Endothelial cell of umbilical vein (primary cell): ENCODE measurements around the gene NEAT1. TPM values are rescaled to one million over a fixed set of nuclear protein-coding genes. Genes with fewer than 3 reads are reported as not detected.

ENCODE experiments used
- BruUV-seq: library from RNA; stranded (reverse); fragments of 400-500 nt; replicated peaks from 2 replicates; lab custom pipeline; 2021; lab: Mats Ljungman, UMichigan
- CTCF ChIA-PET: fragments of 300-600, 350-600 bp; sonication (Branson Sonifier 250); formaldehyde crosslinking; loops from one replicate; lab custom pipeline; 2021; ENCODE audit warnings: antibody characterized with exemption, inconsistent platforms; lab: Charles Lee
- POLR2A ChIA-PET: fragments of 300-600, 350-600 bp; sonication (Branson Sonifier 250); formaldehyde crosslinking; loops from one replicate; lab custom pipeline; 2021; ENCODE audit warnings: antibody characterized with exemption, inconsistent platforms; lab: Charles Lee
- DNase-seq: peaks from one replicate; pipeline ENCODE4 v3.0.0-alpha.2; 2011; ENCODE audit warnings: low read depth, low spot score
- FAIRE-seq: peaks from 2 replicates; lab custom pipeline; 2011; peaks lifted over from hg19 to GRCh38; lab: Jason Lieb, UNC
- H2AFZ ChIP-seq: 2 replicates; pipeline ENCODE4 v1.6.0; 2012; ENCODE audit warnings: low read depth, low read length, control low read depth, inconsistent platforms
- H3K27ac ChIP-seq: 2 replicates; pipeline ENCODE4 v1.5.1; 2011; ENCODE audit warnings: low read depth, mild to moderate bottlenecking, control low read depth, low read length, moderate library complexity; ENCODE audit not compliant: insufficient read depth
- H3K27me3 ChIP-seq, 2 experiments: 2 replicates each; pipeline versions ENCODE4 v1.6.0 to v1.6.1; 2011; ENCODE audit warnings: low read length in 2 of 2, mixed read lengths in 1 of 2; ENCODE audit not compliant: control insufficient read depth in 2 of 2, insufficient read depth in 2 of 2
- H3K36me3 ChIP-seq, 2 experiments: 2 replicates in 1 of 2; 3 replicates in 1 of 2; pipeline ENCODE4 v1.5.1; 2011; ENCODE audit warnings: low read length in 2 of 2, mild to moderate bottlenecking in 1 of 2, moderate library complexity in 1 of 2; ENCODE audit not compliant: control insufficient read depth in 2 of 2, insufficient read depth in 2 of 2; ENCODE audit errors: extremely low read depth in 1 of 2
- H3K4me1 ChIP-seq: 3 replicates; pipeline ENCODE4 v1.5.1; 2011; ENCODE audit warnings: mild to moderate bottlenecking, low read length; ENCODE audit not compliant: control insufficient read depth, insufficient read depth; ENCODE audit errors: extremely low read depth
- H3K4me2 ChIP-seq: 2 replicates; pipeline ENCODE4 v1.6.1; 2011; ENCODE audit warnings: low read length, control low read depth, mixed read lengths; ENCODE audit not compliant: insufficient read depth
- H3K4me3 ChIP-seq, 3 experiments: fragments of 200-600 bp in 1 of 3; sonication (generic), shearing (Covaris generic) in 1 of 3; replicated peaks in 1 of 3; 2 replicates each; pipeline ENCODE4 v1.5.1; 2011 to 2016; ENCODE audit warnings: control low read depth in 3 of 3, low read length in 3 of 3, mild to moderate bottlenecking in 2 of 3, inconsistent platforms in 1 of 3, low read depth in 1 of 3, moderate library complexity in 1 of 3; ENCODE audit not compliant: insufficient read depth in 1 of 3
- H3K79me2 ChIP-seq: 2 replicates; pipeline ENCODE4 v1.6.0; 2012; ENCODE audit warnings: low read length, inconsistent platforms; ENCODE audit not compliant: control insufficient read depth, insufficient read depth
- H3K9ac ChIP-seq: replicated peaks from 2 replicates; pipeline ENCODE3; 2011; ENCODE audit warnings: low read length, control low read depth; ENCODE audit not compliant: insufficient read depth; ENCODE audit errors: extremely low read depth
- H3K9me1 ChIP-seq: replicated peaks from 3 replicates; pipeline ENCODE4 v1.6.0; 2011; ENCODE audit warnings: mild to moderate bottlenecking, low read length; ENCODE audit not compliant: control insufficient read depth, insufficient read depth; ENCODE audit errors: extremely low read depth
- H3K9me3 ChIP-seq: replicated peaks from 2 replicates; pipeline ENCODE4 v1.5.1; 2012; ENCODE audit warnings: low read length, inconsistent platforms; ENCODE audit not compliant: control insufficient read depth, insufficient read depth
- H4K20me1 ChIP-seq: replicated peaks from 2 replicates; pipeline ENCODE3; 2011; ENCODE audit warnings: mild to moderate bottlenecking, low read length; ENCODE audit not compliant: control insufficient read depth, insufficient read depth; ENCODE audit errors: extremely low read depth
- CTCF ChIP-seq, 2 donors: IDR thresholded peaks; 1 replicate in 1 of 2; 2 replicates in 1 of 2; pipeline ENCODE4 v1.5.1; 2011; ENCODE audit warnings: low read length in 2 of 2, mild to moderate bottlenecking in 2 of 2, moderate library complexity in 2 of 2, control low read depth in 1 of 2, inconsistent platforms in 1 of 2, low read depth in 1 of 2; ENCODE audit not compliant: insufficient read depth in 1 of 2; ENCODE audit errors: extremely low read depth in 1 of 2
- EZH2 ChIP-seq: IDR thresholded peaks from 2 replicates; pipeline ENCODE4 v1.6.1; 2012; ENCODE audit warnings: borderline replicate concordance, low read depth, mild to moderate bottlenecking, moderate library complexity, low read length, inconsistent platforms; ENCODE audit not compliant: severe bottlenecking
- FOS ChIP-seq: IDR thresholded peaks from 2 replicates; pipeline ENCODE4 v1.6.1; 2011; ENCODE audit warnings: mild to moderate bottlenecking, low read length, moderate library complexity, borderline replicate concordance; ENCODE audit not compliant: insufficient read depth
- GATA2 ChIP-seq: IDR thresholded peaks from 2 replicates; pipeline ENCODE4 v1.7.0; 2011; ENCODE audit warnings: low read depth, mild to moderate bottlenecking, moderate library complexity, mixed read lengths, low read length; ENCODE audit not compliant: insufficient read length, insufficient read depth
- JUN ChIP-seq: IDR thresholded peaks from 2 replicates; pipeline ENCODE4 v1.6.1; 2011; ENCODE audit warnings: borderline replicate concordance, low read depth; ENCODE audit not compliant: insufficient read length, insufficient read depth
- MAX ChIP-seq: IDR thresholded peaks from 2 replicates; pipeline ENCODE4 v1.6.1; 2011; ENCODE audit not compliant: insufficient read depth, insufficient read length
- MYC ChIP-seq: IDR thresholded peaks from one replicate; pipeline ENCODE4 v1.6.1; 2011; ENCODE audit warnings: mild to moderate bottlenecking, low read depth, low read length
- POLR2A ChIP-seq: IDR thresholded peaks from 2 replicates; pipeline ENCODE4 v1.6.1; 2012; ENCODE audit warnings: low read depth, mild to moderate bottlenecking, control low read depth, low read length
- POLR2AphosphoS5 ChIP-seq: IDR thresholded peaks from 2 replicates; pipeline ENCODE4 v1.6.1; 2012; ENCODE audit warnings: low read depth, mild to moderate bottlenecking, control low read depth, low read length, moderate library complexity; ENCODE audit not compliant: insufficient read depth
- dilution Hi-C: fragments of 300-500 bp; cut with MboI; formaldehyde crosslinking; loops from one replicate; pipeline ENCODE4 v1.15.0; 2019; ENCODE audit warnings: low sequenced_read_pairs; ENCODE audit not compliant: extremely low pct_ligation_motif_present
- intact Hi-C: fragments of 100-400 bp; cut with micrococcal nuclease; formaldehyde crosslinking; loops from one replicate; pipeline ENCODE4 v1.10.0; 2022
- polyA plus RNA-seq, 4 experiments: library from polyadenylated mRNA; depleted of rRNA in 3 of 4; stranded (reverse) in 3 of 4; unstranded in 1 of 4; fragments of >200 nt; gene quantifications; 2 replicates each; pipeline versions ENCODE4 v1.2.1 to v1.2.3, GENCODE V29; 2011 to 2012; ENCODE audit warnings: missing spikeins in 1 of 4
- total RNA-seq: library from RNA; stranded (reverse); gene quantifications from 2 replicates; pipeline ENCODE4 v1.2.3, GENCODE V29; 2021

Gene NEAT1
- total and polyA plus RNA-seq, 2 donors (not counting 3 experiments of a cell fraction or from before 2014, with no cell fraction given): 34.4 to 957 TPM

- TF ChIP-seq POLR2A: no peak
- TF ChIP-seq JUN: no peak
- no peak for TF ChIP-seq GATA2
- no peak for TF ChIP-seq EZH2
- TF ChIP-seq MAX: no peak
- TF ChIP-seq CTCF (IDR thresholded peaks at IDR 0.05; ENCODE audit: extremely low read depth in 1 of 2, insufficient read depth in 1 of 2, low read depth in 1 of 2, low read length in 2 of 2): no peak
- TF ChIP-seq FOS: no peak
- TF ChIP-seq MYC: no peak
- TF ChIP-seq POLR2AphosphoS5: no peak
- no peak for DNase-seq
Measured at GRCh38 chr11:65373839-65374580, 48.6 kb upstream of the NEAT1 start.

More at GRCh38 chr11:65373839-65374580, 48.6 kb upstream of the NEAT1 start:
- ChIA-PET POLR2A (no interaction called here), CTCF (interaction anchor here (0.8 kb wide), 1 partner anchor 137 kb away, joined by 5 read pairs; no protein-coding TSS in a partner anchor)
- Histone ChIP-seq H3K27ac (no peak overlapping the region), H4K20me1 (no peaks in the 10 kb centered on the region), H3K4me2 (no peak overlapping the region), H3K9me3 (no peaks in the 10 kb centered on the region), H3K27me3 (no peaks in the 10 kb centered on the region), H3K4me3 (no peak overlapping the region), H3K9me1 (no peaks in the 10 kb centered on the region), H2AFZ (no peak overlapping the region), H3K36me3 (no peaks in the 10 kb centered on the region), H3K4me1 (peaks cover 9% of the 10 kb centered on the region), H3K79me2 (no peaks in the 10 kb centered on the region), H3K9ac (no peak overlapping the region)
- no TSS peak for BruUV-seq
- FAIRE-seq: no peak
- intact Hi-C loops (no loop called here), dilution Hi-C loops (no loop called here)
